ENCODE results near the gene C3orf52. TPM values are rescaled to one million over a fixed set of nuclear protein-coding genes. Genes with fewer than 3 reads are reported as not detected.

C3orf52 gene
- total RNA-seq, 1 donor from 2014 or later = 2.4 TPM

DNA sequence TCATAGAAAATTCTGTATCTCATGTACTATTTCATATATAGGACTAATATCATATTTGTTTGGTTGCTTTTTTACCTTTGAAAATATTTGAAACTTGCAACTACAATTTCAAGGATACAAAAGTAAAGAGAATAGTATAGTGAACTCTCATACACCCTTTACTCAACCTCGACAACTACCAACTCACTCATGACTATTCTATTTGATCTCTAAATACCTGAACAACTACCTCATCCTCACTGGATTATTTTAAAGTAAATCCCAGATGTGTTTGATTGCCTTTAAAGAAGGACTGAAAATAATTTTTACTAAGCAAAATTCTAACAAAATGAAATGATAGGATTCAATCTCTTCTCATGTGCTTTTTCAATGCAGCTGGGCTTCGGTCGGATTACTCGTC, 39.6 kb upstream of the C3orf52 start:
- H3K27me3 ChIP-seq (ENCODE audit: low read depth) = peaks cover 4% of the 10 kb centered on the region
- no peak overlapping the region for H3K4me3 ChIP-seq
- H3K27ac ChIP-seq (replicated peaks) = no peak overlapping the region
- TF ChIP-seq, protein P1, sequence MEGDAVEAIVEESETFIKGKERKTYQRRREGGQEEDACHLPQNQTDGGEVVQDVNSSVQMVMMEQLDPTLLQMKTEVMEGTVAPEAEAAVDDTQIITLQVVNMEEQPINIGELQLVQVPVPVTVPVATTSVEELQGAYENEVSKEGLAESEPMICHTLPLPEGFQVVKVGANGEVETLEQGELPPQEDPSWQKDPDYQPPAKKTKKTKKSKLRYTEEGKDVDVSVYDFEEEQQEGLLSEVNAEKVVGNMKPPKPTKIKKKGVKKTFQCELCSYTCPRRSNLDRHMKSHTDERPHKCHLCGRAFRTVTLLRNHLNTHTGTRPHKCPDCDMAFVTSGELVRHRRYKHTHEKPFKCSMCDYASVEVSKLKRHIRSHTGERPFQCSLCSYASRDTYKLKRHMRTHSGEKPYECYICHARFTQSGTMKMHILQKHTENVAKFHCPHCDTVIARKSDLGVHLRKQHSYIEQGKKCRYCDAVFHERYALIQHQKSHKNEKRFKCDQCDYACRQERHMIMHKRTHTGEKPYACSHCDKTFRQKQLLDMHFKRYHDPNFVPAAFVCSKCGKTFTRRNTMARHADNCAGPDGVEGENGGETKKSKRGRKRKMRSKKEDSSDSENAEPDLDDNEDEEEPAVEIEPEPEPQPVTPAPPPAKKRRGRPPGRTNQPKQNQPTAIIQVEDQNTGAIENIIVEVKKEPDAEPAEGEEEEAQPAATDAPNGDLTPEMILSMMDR (IDR thresholded peaks at IDR 0.05; ENCODE audit: borderline replicate concordance) = no peak
- H3K4me1 ChIP-seq = peaks cover 11% of the 10 kb centered on the region
- H3K9me3 ChIP-seq (replicated peaks) = no peaks in the 10 kb centered on the region
- H3K36me3 ChIP-seq = no peaks in the 10 kb centered on the region
- intact Hi-C loops (cut with micrococcal nuclease) = no loop called here
- DNase-seq = no peak

DNA sequence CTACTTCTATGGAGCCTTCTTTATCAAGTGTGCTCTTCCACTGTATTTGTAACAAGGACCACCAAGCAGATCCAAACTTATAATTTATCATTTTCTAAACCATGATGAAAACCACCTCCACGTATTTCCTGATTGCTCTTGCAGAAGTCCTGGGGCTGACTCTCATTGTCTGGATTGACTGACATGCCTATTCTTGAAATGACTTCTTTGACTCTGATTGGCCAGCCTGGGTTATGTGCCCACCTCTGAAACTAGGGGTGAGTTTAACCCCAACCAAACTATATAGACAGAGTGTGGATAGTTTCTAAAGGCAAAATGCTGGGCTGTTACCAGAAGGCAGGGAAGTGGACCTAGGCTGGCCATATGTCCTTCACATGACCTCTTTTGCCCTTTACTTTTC, 38.9 kb upstream of the C3orf52 start:
- H3K4me3 ChIP-seq = no peak overlapping the region
- DNase-seq = no peak
- no peak overlapping the region for H3K27ac ChIP-seq (replicated peaks)
- H3K27me3 ChIP-seq (ENCODE audit: low read depth) = peaks cover 9% of the 10 kb centered on the region
- H3K4me1 ChIP-seq = peaks cover 11% of the 10 kb centered on the region
- intact Hi-C loops (cut with micrococcal nuclease) = no loop called here
- no peaks in the 10 kb centered on the region for H3K9me3 ChIP-seq (replicated peaks)
- TF ChIP-seq, protein P1 (IDR thresholded peaks at IDR 0.05; ENCODE audit: borderline replicate concordance) = no peak
- no peaks in the 10 kb centered on the region for H3K36me3 ChIP-seq

DNA sequence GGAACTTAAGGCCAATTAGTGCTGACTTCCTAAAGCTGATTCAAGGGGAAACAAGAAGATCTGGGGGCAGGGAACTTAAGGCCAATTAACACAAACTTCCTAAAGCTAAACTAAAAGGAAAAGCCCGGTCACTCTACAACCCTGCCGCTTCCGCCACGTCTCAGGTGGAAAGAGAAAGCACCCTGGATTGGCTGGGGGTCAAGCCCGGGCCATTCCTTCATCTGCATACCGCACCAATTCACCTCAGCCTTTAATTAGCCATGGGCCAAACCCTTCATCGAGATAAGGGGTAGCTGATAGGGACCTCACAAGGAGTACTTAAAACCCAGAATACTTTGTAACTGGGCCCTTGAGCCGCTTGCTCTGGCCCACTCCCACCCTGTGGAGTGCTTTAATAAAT, 37.3 kb upstream of the C3orf52 start:
- no peaks in the 10 kb centered on the region for H3K9me3 ChIP-seq (replicated peaks)
- H3K4me3 ChIP-seq = no peak overlapping the region
- peaks cover 9% of the 10 kb centered on the region for H3K27me3 ChIP-seq (ENCODE audit: low read depth)
- H3K27ac ChIP-seq (replicated peaks) = no peak overlapping the region
- H3K36me3 ChIP-seq = no peaks in the 10 kb centered on the region
- DNase-seq = no peak
- H3K4me1 ChIP-seq = peaks cover 4% of the 10 kb centered on the region
- TF ChIP-seq, protein P1 (IDR thresholded peaks at IDR 0.05; ENCODE audit: borderline replicate concordance) = no peak
- intact Hi-C loops (cut with micrococcal nuclease) = no loop called here

DNA sequence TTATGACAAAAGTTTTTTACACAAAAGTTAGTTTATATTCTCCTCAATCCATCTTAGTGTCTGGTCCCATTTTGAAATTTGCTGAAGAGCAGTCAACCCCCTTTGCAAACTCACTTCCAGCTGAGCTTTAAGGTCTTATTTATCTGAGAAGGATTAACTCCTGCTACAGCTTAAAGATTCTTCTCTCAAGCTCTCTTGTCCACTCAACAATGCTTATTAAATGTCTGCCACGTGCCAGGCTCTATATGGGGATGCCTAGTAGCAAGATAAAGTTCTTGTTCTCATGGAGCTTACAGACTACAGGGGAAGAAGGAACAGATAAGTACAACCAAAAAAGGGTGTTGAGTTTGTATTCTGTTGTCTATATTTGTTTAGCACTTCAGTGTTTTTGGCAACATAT, 33.0 kb upstream of the C3orf52 start:
- TF ChIP-seq, protein P1 (IDR thresholded peaks at IDR 0.05; ENCODE audit: borderline replicate concordance) = no peak

DNA sequence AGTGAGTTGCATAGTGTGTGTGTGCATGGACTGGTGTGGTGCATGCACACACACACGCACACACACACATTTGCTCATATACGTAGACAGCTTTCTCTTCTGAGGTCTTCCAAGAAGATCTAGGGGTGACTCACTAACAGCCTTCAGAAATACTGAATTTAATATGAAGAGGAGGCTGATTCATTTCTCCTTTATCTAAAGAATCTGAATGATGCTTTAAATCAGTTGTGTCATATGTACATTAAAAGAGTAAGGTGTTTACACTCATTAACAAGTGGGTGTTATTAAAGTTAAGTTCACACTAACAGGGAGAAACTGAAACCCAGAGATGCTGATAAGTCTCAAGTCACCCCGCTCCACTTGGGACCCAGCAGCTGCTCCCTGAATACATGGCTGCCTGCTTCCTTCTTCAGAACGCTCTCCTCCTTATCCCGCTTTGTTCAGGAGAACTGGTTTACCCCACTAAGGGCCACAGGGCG, 29.7 kb upstream of the C3orf52 start:
- no peak overlapping the region for H3K27ac ChIP-seq (replicated peaks)
- H3K4me3 ChIP-seq = no peak overlapping the region
- TF ChIP-seq, protein P1 (IDR thresholded peaks at IDR 0.05; ENCODE audit: borderline replicate concordance) = no peak
- peaks cover 22% of the 10 kb centered on the region for H3K27me3 ChIP-seq (ENCODE audit: low read depth)
- intact Hi-C loops (cut with micrococcal nuclease) = no loop called here
- H3K9me3 ChIP-seq (replicated peaks) = no peaks in the 10 kb centered on the region
- no peak for DNase-seq
- H3K4me1 ChIP-seq = no peaks in the 10 kb centered on the region
- no peaks in the 10 kb centered on the region for H3K36me3 ChIP-seq

More for the DNA sequence above, 33.0 kb upstream of the C3orf52 start:
- H3K4me3 ChIP-seq = no peak overlapping the region
- peaks cover 24% of the 10 kb centered on the region for H3K27me3 ChIP-seq (ENCODE audit: low read depth)
- DNase-seq = no peak
- no peaks in the 10 kb centered on the region for H3K36me3 ChIP-seq
- intact Hi-C loops (cut with micrococcal nuclease) = no loop called here
- no peaks in the 10 kb centered on the region for H3K4me1 ChIP-seq
- H3K27ac ChIP-seq (replicated peaks) = no peak overlapping the region
- no peaks in the 10 kb centered on the region for H3K9me3 ChIP-seq (replicated peaks)
